H9 (cell line): ENCODE measurements around the gene EEF1E1. TPM values are rescaled to one million over a fixed set of nuclear protein-coding genes. Genes with fewer than 3 reads are reported as not detected.

Experiments used
- DNase-seq: peaks from one replicate; pipeline ENCODE4 v3.0.0-alpha.2; 2017
- H2AFZ ChIP-seq: one replicate; pipeline ENCODE4 v1.6.1; 2013; ENCODE audit warnings: mild to moderate bottlenecking, low read length, control low read depth, moderate library complexity
- H2AK5ac ChIP-seq: 2 replicates; pipeline ENCODE4 v1.6.1; 2013; ENCODE audit warnings: low read length, control low read depth, mixed read lengths; ENCODE audit not compliant: insufficient read length
- H2BK120ac ChIP-seq: one replicate; pipeline ENCODE4 v1.6.1; 2013; ENCODE audit warnings: low read depth, mild to moderate bottlenecking, low read length, control low read depth, inconsistent platforms; ENCODE audit not compliant: poor library complexity, severe bottlenecking
- H2BK12ac ChIP-seq: 2 replicates; pipeline ENCODE4 v1.6.1; 2013; ENCODE audit warnings: low read length, control low read depth, mixed read lengths, low read depth; ENCODE audit not compliant: insufficient read length
- H2BK15ac ChIP-seq: 2 replicates; pipeline ENCODE4 v1.6.1; 2013; ENCODE audit warnings: low read depth, low read length, control low read depth
- H2BK20ac ChIP-seq: one replicate; pipeline ENCODE4 v1.6.1; 2013; ENCODE audit warnings: low read depth, mild to moderate bottlenecking, low read length, control low read depth, inconsistent platforms; ENCODE audit not compliant: poor library complexity, severe bottlenecking
- H2BK5ac ChIP-seq: 2 replicates; pipeline ENCODE4 v1.6.1; 2013; ENCODE audit warnings: low read length, control low read depth, mixed read lengths; ENCODE audit not compliant: insufficient read length
- H3K14ac ChIP-seq: 2 replicates; pipeline ENCODE4 v1.6.1; 2013; ENCODE audit warnings: low read length, control low read depth; ENCODE audit not compliant: insufficient read depth
- H3K18ac ChIP-seq: 2 replicates; pipeline ENCODE4 v1.6.1; 2013; ENCODE audit warnings: low read depth, mild to moderate bottlenecking, mixed read lengths, low read length, control low read depth; ENCODE audit not compliant: insufficient read length
- H3K23ac ChIP-seq: 2 replicates; pipeline ENCODE4 v1.6.1; 2013; ENCODE audit warnings: low read length, control low read depth, mixed read lengths, low read depth; ENCODE audit not compliant: insufficient read length
- H3K23me2 ChIP-seq: 2 replicates; pipeline ENCODE4 v1.6.1; 2013; ENCODE audit warnings: low read depth, mild to moderate bottlenecking, mixed read lengths, low read length, control low read depth; ENCODE audit not compliant: insufficient read length, poor library complexity, severe bottlenecking
- H3K27ac ChIP-seq: 2 replicates; pipeline ENCODE4 v1.5.1; 2013; ENCODE audit warnings: low read length, control low read depth, mixed read lengths, low read depth; ENCODE audit not compliant: insufficient read length
- H3K27me3 ChIP-seq: 2 replicates; pipeline ENCODE4 v1.6.1; 2013; ENCODE audit warnings: low read length, control low read depth, inconsistent platforms; ENCODE audit not compliant: insufficient read depth
- H3K4ac ChIP-seq: 2 replicates; pipeline ENCODE4 v1.6.1; 2013; ENCODE audit warnings: low read depth, mild to moderate bottlenecking, control low read depth, inconsistent platforms, low read length, moderate library complexity
- H3K4me1 ChIP-seq: 2 replicates; pipeline ENCODE4 v1.6.1; 2013; ENCODE audit warnings: low read length, control low read depth, inconsistent platforms; ENCODE audit not compliant: insufficient read depth
- H3K4me2 ChIP-seq: 2 replicates; pipeline ENCODE4 v1.6.1; 2013; ENCODE audit warnings: low read length, control low read depth, mixed read lengths; ENCODE audit not compliant: insufficient read length, insufficient read depth
- H3K56ac ChIP-seq: 2 replicates; pipeline ENCODE4 v1.6.1; 2013; ENCODE audit warnings: low read depth, mild to moderate bottlenecking, mixed read lengths, low read length, control low read depth; ENCODE audit not compliant: insufficient read length
- H3K79me1 ChIP-seq: 2 replicates; pipeline ENCODE4 v1.6.1; 2013; ENCODE audit warnings: low read depth, mild to moderate bottlenecking, moderate library complexity, low read length, control low read depth, inconsistent platforms; ENCODE audit not compliant: insufficient read depth, poor library complexity, severe bottlenecking
- H3K79me2 ChIP-seq: 2 replicates; pipeline ENCODE4 v1.6.1; 2013; ENCODE audit warnings: low read length, control low read depth, inconsistent platforms; ENCODE audit not compliant: insufficient read depth
- H3K9ac ChIP-seq: 2 replicates; pipeline ENCODE4 v1.6.1; 2013; ENCODE audit warnings: low read length, control low read depth, mixed read lengths; ENCODE audit not compliant: insufficient read length; ENCODE audit errors: extremely low read depth
- H3K9me3 ChIP-seq: one replicate; pipeline ENCODE4 v1.6.1; 2013; ENCODE audit warnings: low read depth, low read length, inconsistent platforms; ENCODE audit not compliant: control insufficient read depth
- H3T11ph ChIP-seq: one replicate; pipeline ENCODE4 v1.6.1; 2013; ENCODE audit warnings: mild to moderate bottlenecking, low read length, control low read depth, inconsistent platforms
- H4K20me1 ChIP-seq: one replicate; pipeline ENCODE4 v1.6.1; 2013; ENCODE audit not compliant: control insufficient read depth, insufficient read length, insufficient read depth
- H4K5ac ChIP-seq: 2 replicates; pipeline ENCODE4 v1.6.1; 2013; ENCODE audit warnings: low read depth, mild to moderate bottlenecking, mixed read lengths, low read length, control low read depth; ENCODE audit not compliant: insufficient read length
- H4K8ac ChIP-seq: replicated peaks from 2 replicates; pipeline ENCODE4 v1.6.1; 2013; ENCODE audit warnings: low read length, control low read depth, mixed read lengths, low read depth; ENCODE audit not compliant: insufficient read length
- H4K91ac ChIP-seq: 2 replicates; pipeline ENCODE4 v1.6.1; 2013; ENCODE audit warnings: low read depth, mild to moderate bottlenecking, moderate library complexity, mixed read lengths, low read length, control low read depth; ENCODE audit not compliant: insufficient read length
- H3K27ac Mint-ChIP-seq, 3 experiments: 2 replicates in 2 of 3; 3 replicates in 1 of 3; pipeline ENCODE4 v1.8.0; 2020 to 2021; ENCODE audit warnings: mixed read lengths in 3 of 3, mild to moderate bottlenecking in 1 of 3, moderate library complexity in 1 of 3
- H3K27me3 Mint-ChIP-seq: 2 replicates; pipeline ENCODE4 v1.8.0; 2021; ENCODE audit warnings: low read depth, mild to moderate bottlenecking, moderate library complexity, mixed read lengths
- H3K36me3 Mint-ChIP-seq, 3 experiments: 2 replicates in 2 of 3; 3 replicates in 1 of 3; pipeline ENCODE4 v1.8.0; 2020 to 2021; ENCODE audit warnings: low read depth in 3 of 3, mixed read lengths in 3 of 3; ENCODE audit not compliant: insufficient read depth in 1 of 3
- H3K4me1 Mint-ChIP-seq, 2 experiments: 2 replicates each; pipeline ENCODE4 v1.8.0; 2020; ENCODE audit warnings: mixed read lengths in 2 of 2
- H3K4me3 Mint-ChIP-seq, 2 experiments: 2 replicates in 1 of 2; 3 replicates in 1 of 2; pipeline ENCODE4 v1.8.0; 2020 to 2021; ENCODE audit warnings: mild to moderate bottlenecking in 2 of 2, mixed read lengths in 2 of 2, moderate library complexity in 1 of 2
- H3K9me3 Mint-ChIP-seq, 2 experiments: 2 replicates in 1 of 2; 3 replicates in 1 of 2; pipeline ENCODE4 v1.8.0; 2020; ENCODE audit warnings: mild to moderate bottlenecking in 2 of 2, mixed read lengths in 2 of 2, moderate library complexity in 1 of 2
- total RNA-seq: library from RNA; stranded (reverse); gene quantifications from 2 replicates; pipeline ENCODE4 v1.2.1, GENCODE V29; 2021
- TF ChIP-seq, protein P1 (sequence below): fragments of 200-600 bp; sonication (generic); conservative IDR thresholded peaks from 3 replicates; pipeline ENCODE4 v1.8.0; 2021; ENCODE audit warnings: antibody characterized with exemption, mild to moderate bottlenecking

EEF1E1 gene
- total RNA-seq, 1 experiment from 2014 or later = 71.8 TPM

GRCh38 chr6:8059129-8059528, 43.2 kb downstream of the EEF1E1 start:
- Mint-ChIP-seq H3K27ac (no peak overlapping the region), H3K4me1 (peaks cover 4 to 5% of the 10 kb centered on the region in 2 experiments), H3K9me3 (no peaks in the 10 kb centered on the region), H3K4me3 (no peak overlapping the region), H3K36me3 (peaks cover 11 to 50% (median 34%) of the 10 kb centered on the region in 3 experiments; a peak in 6 of 7 replicates), H3K27me3 (no peaks in the 10 kb centered on the region)
- Histone ChIP-seq H2BK15ac (no peak overlapping the region), H4K20me1 (no peaks in the 10 kb centered on the region), H2AK5ac (no peak overlapping the region), H2BK120ac (no peak overlapping the region), H3K79me2 (no peaks in the 10 kb centered on the region), H3K18ac (no peak overlapping the region), H4K5ac (no peak overlapping the region), H3K4ac (no peak overlapping the region), H3K4me2 (no peak overlapping the region), H3K56ac (no peak overlapping the region), H3K9me3 (no peaks in the 10 kb centered on the region), H3K23me2 (no peaks in the 10 kb centered on the region), H3K27ac (no peak overlapping the region), H3K23ac (no peak overlapping the region), H4K91ac (no peak overlapping the region), H2BK5ac (no peak overlapping the region), H3K27me3 (no peaks in the 10 kb centered on the region), H3K79me1 (no peaks in the 10 kb centered on the region), H4K8ac (no peak overlapping the region), H3K14ac (no peak overlapping the region), H2BK12ac (no peak overlapping the region), H2AFZ (no peak overlapping the region), H2BK20ac (no peak overlapping the region), H3K4me1 (no peaks in the 10 kb centered on the region), H3K9ac (no peak overlapping the region), H3T11ph (no peak overlapping the region)
- TF ChIP-seq, protein P1, sequence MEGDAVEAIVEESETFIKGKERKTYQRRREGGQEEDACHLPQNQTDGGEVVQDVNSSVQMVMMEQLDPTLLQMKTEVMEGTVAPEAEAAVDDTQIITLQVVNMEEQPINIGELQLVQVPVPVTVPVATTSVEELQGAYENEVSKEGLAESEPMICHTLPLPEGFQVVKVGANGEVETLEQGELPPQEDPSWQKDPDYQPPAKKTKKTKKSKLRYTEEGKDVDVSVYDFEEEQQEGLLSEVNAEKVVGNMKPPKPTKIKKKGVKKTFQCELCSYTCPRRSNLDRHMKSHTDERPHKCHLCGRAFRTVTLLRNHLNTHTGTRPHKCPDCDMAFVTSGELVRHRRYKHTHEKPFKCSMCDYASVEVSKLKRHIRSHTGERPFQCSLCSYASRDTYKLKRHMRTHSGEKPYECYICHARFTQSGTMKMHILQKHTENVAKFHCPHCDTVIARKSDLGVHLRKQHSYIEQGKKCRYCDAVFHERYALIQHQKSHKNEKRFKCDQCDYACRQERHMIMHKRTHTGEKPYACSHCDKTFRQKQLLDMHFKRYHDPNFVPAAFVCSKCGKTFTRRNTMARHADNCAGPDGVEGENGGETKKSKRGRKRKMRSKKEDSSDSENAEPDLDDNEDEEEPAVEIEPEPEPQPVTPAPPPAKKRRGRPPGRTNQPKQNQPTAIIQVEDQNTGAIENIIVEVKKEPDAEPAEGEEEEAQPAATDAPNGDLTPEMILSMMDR = peak; percentile 53
- no peak for DNase-seq
